Testis (tissue), 3 donors: ENCODE data around the gene CDH7. TPM values are rescaled to one million over a fixed set of nuclear protein-coding genes. Genes with fewer than 3 reads are reported as not detected.

Source experiments
- DNase-seq: peaks from one replicate; pipeline ENCODE4 v3.0.0-alpha.2; 2019
- H3K27ac ChIP-seq, 2 donors: fragments of 200-600 bp; sonication (generic); one replicate each; pipeline ENCODE4 v1.5.1; 2019
- H3K27me3 ChIP-seq: fragments of 200-600 bp; sonication (generic); one replicate; pipeline ENCODE4 v1.5.1; 2019
- H3K36me3 ChIP-seq: fragments of 200-600 bp; sonication (generic); one replicate; pipeline ENCODE4 v1.5.1; 2017; ENCODE audit warnings: low read depth; ENCODE audit errors: missing control alignments
- H3K4me1 ChIP-seq: fragments of 200-600 bp; sonication (generic); one replicate; pipeline ENCODE4 v1.5.1; 2019
- H3K4me3 ChIP-seq, 2 donors: fragments of 200-600 bp; sonication (generic); one replicate each; pipeline ENCODE4 v1.5.1; 2017 to 2019
- H3K9me3 ChIP-seq: fragments of 200-600 bp; sonication (generic); one replicate; pipeline ENCODE4 v1.5.1; 2017
- CTCF ChIP-seq, 3 experiments: fragments of 450-650 bp in 2 of 3; fragments of 200-600 bp in 1 of 3; sonication (generic) in 1 of 3; IDR thresholded peaks; one replicate each; pipeline ENCODE4 v1.5.1; 2016 to 2019; ENCODE audit warnings: antibody characterized with exemption in 3 of 3, mild to moderate bottlenecking in 2 of 3, moderate library complexity in 1 of 3
- POLR2A ChIP-seq: fragments of 450-650 bp; IDR thresholded peaks from one replicate; pipeline ENCODE4 v1.6.1; 2017; ENCODE audit warnings: antibody characterized with exemption, mild to moderate bottlenecking, moderate library complexity
- WGBS, 2 donors: methylation state at CpG; one replicate each; pipeline ENCODE4 v1.1.5; 2018; 5-methylcytosine and 5-hydroxymethylcytosine counted together
- intact Hi-C: fragments of 100-400 bp; cut with DNase I; formaldehyde crosslinking; loops from one replicate; pipeline ENCODE4 v1.15.1; 2023; ENCODE audit warnings: low total_unique reads
- polyA plus RNA-seq: library from polyadenylated mRNA; stranded (reverse); fragments of 350-450 nt; fragmentation: Illumina TruSeq; extraction: RNeasy Lipid Tissue Mini Kit (QIAGEN cat#74804); gene quantifications from one replicate; pipeline ENCODE4 v1.2.3, GENCODE V29; 2014; ENCODE audit warnings: low read depth, low replicate concordance; ENCODE audit not compliant: insufficient read depth
- total RNA-seq, 2 donors: library from RNA; depleted of rRNA; stranded (reverse); fragments of >200 nt; gene quantifications; one replicate each; pipeline ENCODE4 v1.2.3, GENCODE V29; 2016

The CDH7 gene
- total and polyA plus RNA-seq, 3 donors from 2014 or later: 1.0 to 3.2 (median 1.2) TPM

GRCh38 chr18:65753520-65753919 lies 2.7 kb downstream of the CDH7 start:
- no peak overlapping the region for H3K27ac ChIP-seq
- H3K4me3 ChIP-seq: no peak overlapping the region
- TF ChIP-seq CTCF (IDR thresholded peaks at IDR 0.05) (no peak), POLR2A (no peak)
- 13 to 21% methylated on average over 2 of the region's 2 CpGs for WGBS, 2 donors
- peak; percentile 50 for DNase-seq
- intact Hi-C loops: no loop called here
- H3K36me3 ChIP-seq: no peaks in the 10 kb centered on the region
- H3K4me1 ChIP-seq: no peaks in the 10 kb centered on the region
- H3K27me3 ChIP-seq: no peaks in the 10 kb centered on the region
- no peaks in the 10 kb centered on the region for H3K9me3 ChIP-seq

- DNase-seq: no peak
- intact Hi-C loops: no loop called here
- Histone ChIP-seq H3K27ac (no peak overlapping the region), H3K4me1 (no peaks in the 10 kb centered on the region), H3K36me3 (no peaks in the 10 kb centered on the region), H3K4me3 (no peak overlapping the region), H3K9me3 (no peaks in the 10 kb centered on the region), H3K27me3 (no peaks in the 10 kb centered on the region)
- 60% methylated on average over 3 of the region's 3 CpGs for WGBS, 2 donors
- no peak for TF ChIP-seq CTCF (IDR thresholded peaks at IDR 0.05)
- no peak for TF ChIP-seq POLR2A
Observed at GRCh38 chr18:65754121-65754520, 3.3 kb downstream of the CDH7 start.

DNA sequence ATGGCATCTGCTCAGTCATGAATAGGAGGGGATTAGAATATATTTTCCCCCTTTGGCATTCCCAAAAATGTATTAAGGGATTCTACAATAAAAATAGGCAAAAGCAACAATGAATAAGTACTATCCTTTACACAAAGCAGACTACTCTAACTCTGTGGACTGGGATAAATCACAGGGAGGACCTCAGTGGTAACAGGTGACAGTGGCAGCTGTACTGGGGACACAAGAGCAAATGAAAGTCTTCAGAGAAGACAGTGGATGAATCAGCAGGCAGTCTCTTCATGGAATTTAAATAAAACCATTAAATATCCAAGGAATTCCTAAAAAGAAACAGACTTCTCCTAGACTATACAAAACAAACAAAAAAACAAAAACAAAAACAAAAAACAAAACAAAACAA lies 4.8 kb downstream of the CDH7 start:
- no peak overlapping the region for H3K4me3 ChIP-seq
- H3K27me3 ChIP-seq: no peaks in the 10 kb centered on the region
- no peaks in the 10 kb centered on the region for H3K4me1 ChIP-seq
- intact Hi-C loops: no loop called here
- H3K27ac ChIP-seq: no peak overlapping the region
- DNase-seq: no peak
- H3K36me3 ChIP-seq: no peaks in the 10 kb centered on the region
- TF ChIP-seq CTCF (IDR thresholded peaks at IDR 0.05) (no peak), POLR2A (no peak)
- no peaks in the 10 kb centered on the region for H3K9me3 ChIP-seq

GRCh38 chr18:65760457-65760856 lies 9.6 kb downstream of the CDH7 start:
- no peak overlapping the region for H3K27ac ChIP-seq
- intact Hi-C loops: no loop called here
- 80 to 86% methylated on average over 1 of the region's 1 CpG for WGBS, 2 donors

More at GRCh38 chr18:65760457-65760856, 9.6 kb downstream of the CDH7 start:
- no peaks in the 10 kb centered on the region for H3K36me3 ChIP-seq
- no peak overlapping the region for H3K4me3 ChIP-seq
- no peak for TF ChIP-seq POLR2A
- TF ChIP-seq CTCF (IDR thresholded peaks at IDR 0.05): no peak
- H3K9me3 ChIP-seq: no peaks in the 10 kb centered on the region
- no peaks in the 10 kb centered on the region for H3K4me1 ChIP-seq
- no peak for DNase-seq
- H3K27me3 ChIP-seq: no peaks in the 10 kb centered on the region
